Stimulated activated CD8-positive, alpha-beta memory T cell treated with anti-CD3 and anti-CD28 coated beads, Interleukin-7, amount 100 ng/mL, for 4 hours (primary cell): ENCODE measurements around the gene ISYNA1.

Experiments used
- DNase-seq, 2 donors: peaks; one replicate each; pipeline ENCODE4 v3.0.0-alpha.2; 2020; ENCODE audit warnings: low read depth in 2 of 2

The ISYNA1 gene

DNA sequence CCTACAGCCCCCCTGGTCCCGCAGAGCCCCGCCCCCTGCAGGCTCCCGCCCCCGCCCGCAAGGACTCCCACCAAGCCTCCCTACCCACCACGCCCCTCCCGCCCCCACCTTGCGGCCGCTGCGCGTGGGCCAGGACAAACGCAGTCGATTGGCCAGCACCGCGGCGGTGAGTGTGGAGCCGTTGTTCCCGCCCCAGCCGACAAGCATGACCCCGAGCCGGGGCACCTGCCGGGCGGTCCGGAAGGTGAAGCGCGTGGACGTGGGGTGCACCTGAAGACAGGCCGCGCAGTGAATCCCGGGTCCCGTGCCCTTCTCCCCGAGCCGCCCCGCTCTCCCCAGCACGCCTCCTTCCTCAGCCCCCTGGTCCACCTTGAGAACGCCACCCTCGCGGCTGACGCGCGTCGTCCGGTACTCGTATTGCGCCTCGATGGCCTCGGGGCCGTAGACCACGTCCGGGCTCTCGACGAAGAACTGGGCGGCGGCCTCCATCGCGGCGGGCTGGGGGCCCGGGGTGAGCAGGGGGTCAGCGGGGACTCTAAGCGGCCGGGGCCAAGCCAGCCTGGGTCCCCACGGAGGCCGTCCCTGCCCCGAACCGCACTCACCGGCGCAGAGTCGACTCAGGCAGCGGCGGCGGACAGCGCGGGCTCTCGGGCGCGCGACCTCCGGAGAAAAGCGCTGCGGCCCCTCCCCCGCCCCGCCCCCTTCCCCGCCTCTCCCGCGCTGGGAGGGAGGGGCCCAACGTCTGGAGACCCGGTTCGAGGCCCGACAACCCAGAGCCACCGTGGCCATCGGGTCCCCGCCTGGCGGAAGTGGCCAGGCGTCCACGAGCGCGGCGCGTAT lies at the start of gene ISYNA1:
Gene ISYNA1 (minus strand): TSS at position 643 of the 840 bp plus-strand sequence. CDS start 154 bp downstream, at position 489.
- DNase-seq: peak; percentile 53 to 74

DNA sequence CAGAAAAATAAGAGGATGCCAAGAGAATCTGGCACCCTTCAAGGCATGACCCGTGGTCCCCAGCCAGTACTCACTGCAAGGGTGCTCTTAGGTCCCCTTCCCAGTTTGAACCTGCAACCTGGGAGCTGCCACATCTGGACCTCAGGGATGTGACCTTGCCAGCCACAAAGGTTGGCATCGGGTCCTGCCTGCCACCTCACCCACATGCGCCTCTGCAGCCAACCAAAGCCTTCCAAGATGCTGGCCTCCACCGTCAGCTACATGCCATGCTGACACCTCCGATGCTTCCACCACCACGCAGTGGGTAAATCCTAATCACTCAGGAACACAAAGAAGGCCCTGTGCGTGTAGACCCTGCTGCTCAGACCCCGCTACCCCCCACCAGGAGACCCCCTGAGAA lies 48.8 kb upstream of the ISYNA1 start:
- DNase-seq: no peak

DNA sequence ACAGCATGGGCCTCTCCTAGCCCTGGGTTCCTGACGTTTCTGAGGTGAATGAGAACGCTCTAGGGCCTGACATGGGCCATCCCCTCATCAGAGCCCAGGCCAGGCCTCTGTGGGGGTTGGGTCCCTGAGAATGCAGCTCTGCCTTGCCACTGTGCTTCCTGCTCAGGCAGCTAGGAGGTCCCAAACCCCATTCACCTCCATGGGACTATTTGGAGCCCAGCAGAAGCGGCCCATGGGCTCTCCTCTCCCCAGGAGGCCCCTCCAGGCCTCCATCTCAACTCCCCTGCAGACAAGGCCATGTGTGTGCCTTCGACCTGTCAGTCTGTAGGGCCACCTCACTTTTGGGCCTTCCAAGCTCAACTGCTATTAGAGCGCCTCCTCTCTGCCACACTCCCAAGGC lies 47.1 kb upstream of the ISYNA1 start:
- no peak for DNase-seq

DNA sequence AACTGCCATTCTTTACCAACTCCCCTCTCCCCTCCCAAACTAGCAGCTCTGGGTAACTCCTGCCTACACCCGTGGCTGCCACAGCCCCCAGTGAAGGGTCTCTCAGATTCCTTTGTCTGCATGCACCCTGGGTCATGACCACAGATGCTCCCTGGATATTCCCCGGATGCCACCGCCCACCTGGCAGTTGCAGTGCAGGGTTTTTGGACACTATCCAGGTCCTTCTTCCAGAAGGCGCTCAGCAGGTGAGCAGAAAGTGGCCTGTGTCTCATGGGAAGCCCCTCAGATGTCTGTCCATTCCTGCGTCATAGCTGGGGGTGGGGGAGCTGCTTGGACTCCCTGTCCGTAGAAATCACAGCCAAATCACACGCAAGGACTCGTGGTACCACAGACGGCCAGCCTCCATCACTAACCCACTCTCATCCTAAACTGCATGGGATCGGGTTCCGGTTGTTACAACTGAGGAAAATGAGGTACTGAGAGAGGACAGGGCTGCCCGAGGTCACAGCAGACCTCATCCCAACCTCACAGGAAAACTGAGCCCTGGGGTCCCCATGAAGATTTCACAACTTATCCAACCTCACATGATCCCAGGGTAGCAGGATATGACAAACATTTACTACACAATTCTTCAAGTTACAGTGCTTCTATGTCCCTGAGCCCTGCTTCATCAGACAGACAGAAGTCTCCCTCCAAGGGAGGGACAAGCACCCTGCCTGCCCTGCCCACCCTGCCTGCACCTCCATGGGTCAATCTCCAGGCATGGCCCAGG lies 45.4 kb upstream of the ISYNA1 start:
- no peak for DNase-seq

DNA sequence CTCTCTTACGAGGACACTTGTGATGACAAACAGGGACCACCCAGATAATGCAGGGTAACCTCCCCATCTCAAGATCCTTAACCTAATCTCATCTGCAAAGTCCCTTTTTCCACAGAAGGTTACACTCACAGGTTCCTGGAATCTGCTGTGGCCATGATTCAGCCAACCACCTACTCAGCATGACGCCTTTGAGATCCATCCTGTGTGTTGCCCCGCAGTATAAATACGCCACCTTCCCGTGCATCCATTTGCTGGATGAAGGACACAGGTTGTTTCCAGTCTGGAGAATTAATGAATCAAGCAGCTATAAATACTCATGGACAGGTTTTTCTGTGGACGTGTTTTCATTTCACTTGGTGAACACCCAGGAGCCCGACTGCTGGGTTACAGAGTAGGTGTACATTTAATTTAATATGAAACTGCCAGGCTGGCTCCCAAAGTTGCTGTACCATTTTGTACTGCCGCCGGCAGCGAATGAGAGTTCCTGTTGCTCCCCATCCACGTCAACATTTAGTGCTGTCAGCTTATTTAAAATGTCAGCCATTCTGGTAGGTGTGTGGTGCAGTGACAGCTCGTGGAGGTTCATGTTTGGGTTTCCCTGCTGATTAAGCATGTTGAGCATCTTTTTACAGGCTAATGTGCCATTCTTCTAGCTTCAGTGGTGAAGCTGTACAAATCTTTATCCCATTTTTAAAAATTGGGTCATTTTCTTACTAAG lies 43.7 kb upstream of the ISYNA1 start:
- DNase-seq: no peak

DNA sequence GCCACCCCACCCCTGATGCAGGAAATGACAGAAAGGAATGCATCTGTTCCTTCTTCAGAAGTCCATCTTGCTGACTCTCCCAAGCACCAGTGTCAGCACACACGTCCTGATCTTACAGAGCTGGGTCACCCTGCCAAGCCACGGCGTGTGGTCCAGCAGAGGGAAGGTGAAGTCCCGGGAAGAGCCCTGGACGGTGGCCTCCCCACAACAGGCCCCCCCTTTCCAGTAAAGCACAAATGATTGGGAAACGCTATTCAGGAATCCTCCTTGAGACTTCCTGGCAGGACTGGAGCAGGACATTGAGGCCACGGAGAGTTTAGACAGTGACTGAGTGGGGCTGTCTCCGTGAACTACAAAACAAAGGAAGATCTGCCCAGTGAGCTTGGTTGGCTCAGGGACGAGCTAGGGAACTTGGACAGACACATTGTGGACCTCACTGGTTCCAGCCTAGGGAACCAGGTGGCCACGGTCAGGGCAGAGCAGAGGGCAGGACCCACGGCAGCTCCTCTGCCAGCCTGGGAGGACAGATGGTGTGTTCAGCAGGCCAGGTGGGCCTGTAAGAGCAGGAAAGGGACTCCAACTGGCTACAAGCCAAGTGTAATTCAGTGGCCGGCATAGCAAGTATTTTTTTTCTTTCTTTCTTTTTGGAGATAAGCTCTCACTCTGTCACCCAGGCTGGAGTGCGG lies 42.2 kb upstream of the ISYNA1 start:
- DNase-seq: no peak

DNA sequence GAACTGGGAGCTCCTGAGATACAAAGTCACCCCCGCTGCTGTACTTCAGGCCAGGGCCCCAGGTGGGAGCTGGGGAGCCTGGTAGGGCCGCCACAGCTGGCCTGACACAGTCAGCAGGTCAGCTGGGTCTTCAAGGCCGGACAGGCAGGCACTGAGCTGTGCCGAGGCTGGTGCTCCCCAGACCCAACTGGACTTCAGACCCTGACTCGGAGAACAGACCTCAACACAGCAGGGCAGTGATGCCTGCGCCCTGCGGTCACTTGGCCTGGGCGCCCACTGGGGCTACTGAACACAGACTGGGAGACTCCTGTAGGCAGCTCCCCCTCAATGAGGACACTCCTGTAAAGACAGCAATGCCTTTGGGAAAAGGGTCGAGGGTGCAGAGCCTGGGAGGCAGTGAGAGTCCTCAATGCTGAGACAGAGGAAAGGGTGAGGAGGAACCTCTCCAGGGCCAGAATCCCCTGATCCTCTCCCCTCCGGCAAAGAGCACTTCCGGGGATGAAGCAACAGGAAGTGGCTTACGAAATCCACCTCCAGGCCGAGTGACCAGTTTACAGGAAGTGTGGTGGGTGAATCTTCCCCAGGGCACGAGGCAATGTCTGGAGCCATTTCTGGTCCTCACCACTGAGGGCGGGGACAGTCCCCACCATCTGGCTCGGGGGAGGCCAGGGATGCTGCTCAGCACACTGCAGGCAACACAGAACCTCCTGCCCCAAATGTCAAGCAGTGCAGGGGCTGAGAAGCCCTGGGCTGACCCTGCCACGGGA lies 40.8 kb upstream of the ISYNA1 start:
- peak; percentile 38 to 63 for DNase-seq

DNA sequence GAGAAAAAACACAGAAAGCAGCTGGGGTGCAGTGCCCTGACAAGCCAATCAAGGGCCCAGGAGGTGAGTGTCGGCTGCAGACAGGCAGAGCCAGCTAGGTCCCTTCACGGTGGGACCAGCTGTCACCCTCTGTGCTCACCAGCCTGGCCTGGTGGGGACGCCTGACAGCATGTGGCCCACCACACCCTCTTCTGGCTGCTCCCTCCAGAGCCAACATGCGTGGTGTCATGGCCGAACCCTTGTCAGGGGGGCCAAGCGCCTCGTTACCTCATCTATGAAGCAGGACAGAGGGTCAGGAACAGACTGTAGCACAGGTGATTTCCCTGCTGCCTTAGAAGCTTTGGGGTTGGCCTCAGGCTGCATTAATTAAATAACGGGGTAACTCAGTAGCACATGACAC lies 40.0 kb upstream of the ISYNA1 start:
- DNase-seq: no peak

DNA sequence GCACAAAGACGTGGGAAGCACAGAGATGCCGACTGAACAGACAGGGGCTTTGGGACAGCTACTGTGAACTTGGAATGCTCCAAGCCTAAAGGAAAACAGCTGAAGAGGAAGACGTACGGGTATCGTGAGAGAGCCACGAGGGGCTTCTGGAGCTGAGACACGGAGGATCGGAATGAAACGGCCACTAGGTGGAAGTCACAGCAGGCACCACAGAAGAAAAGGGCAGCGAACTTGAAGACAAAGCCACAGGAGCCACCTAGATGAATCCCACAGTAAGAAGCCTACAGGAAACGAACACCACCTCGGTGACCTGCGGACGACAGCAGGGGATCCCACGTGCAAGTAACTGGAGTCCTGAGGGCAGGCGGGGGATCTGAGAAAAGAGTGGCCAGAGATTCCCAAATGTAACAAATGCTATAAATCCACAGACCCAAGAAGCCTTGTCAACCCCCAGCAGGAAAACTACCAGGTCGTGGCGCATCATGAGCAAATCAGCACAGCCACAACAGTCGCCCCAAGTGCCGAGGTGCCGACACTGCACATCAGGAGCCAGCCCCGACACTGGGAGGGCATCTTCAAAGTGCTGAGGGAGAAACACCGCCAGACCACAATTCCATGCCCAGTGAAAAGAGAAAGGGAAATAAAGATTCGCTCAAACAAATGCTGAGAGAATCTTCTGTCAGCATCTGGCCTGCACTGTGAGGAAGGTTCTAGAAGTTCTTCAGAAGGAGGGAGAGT lies 39.3 kb upstream of the ISYNA1 start:
- DNase-seq: no peak

DNA sequence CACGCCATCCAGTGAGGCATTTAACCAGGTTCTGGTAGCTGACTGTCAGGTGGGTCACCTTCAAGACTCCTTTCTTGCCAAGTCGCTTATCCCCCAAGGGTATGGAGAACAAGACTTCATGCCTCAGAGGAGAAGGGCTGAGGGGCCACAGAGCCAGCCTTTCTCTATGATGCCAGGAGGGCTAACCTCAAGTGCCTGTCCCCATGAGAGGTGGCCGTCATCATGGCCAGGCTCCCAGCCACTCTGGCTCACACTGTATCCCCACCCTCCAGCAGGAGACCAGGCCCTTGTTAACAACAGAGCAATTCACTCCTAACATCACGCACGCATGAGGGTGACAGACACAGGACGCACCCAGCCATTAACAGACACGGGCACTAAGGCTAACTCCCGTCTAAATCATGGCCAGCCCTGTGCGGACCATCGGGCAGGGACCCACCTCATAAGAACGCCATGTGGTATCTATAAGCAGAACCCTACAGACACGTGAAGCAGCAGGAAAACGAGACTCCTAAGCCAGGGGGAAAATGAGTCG lies 38.6 kb upstream of the ISYNA1 start:
- DNase-seq: no peak

DNA sequence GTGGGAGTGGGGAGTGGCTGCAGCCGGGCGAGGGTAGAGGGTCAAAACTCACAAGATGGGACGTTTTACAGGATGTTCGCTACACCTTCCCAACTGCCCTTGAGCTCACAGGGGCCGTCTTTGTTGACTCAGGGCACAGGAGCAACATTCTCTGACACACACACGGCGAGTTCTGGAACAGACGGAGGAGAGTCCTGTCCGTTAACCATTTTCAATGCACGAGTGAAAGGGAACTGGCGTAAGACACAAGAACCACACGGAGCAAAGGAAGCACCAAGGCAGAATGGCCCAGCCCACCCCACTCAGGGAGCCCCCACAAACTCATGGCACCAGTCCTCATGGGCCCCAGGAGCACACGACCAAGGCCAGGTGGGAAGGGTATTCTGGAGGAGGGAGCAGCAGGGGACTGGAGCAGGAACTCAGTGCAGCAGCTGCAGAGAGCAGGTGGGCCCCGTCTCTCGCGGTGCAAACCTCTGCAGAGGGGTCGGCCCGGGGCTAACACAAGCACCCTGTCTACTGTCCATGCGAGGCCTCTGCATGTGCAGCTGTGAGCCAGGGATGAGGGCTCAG lies 37.9 kb upstream of the ISYNA1 start:
- DNase-seq: no peak

DNA sequence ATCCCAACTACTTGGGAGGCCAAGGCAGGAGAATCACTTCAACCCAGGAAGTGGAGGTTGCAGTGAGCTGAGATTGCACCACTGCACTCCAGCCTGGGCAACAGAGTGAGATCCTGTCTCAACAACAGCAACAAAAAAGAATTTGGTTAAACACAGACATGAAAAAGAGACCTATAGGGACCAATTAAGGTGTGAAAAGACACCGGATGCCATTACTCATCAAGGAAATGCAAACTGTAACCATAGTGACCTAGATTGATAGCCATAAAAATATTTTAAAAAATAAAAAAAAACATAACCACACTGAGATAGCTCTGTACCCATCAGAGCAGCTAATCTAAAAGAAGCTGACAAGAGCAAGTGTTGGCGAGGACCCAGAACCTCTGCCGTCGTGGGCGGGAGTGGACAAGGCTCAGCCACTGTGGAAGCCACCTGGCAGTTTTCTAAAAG lies 37.1 kb upstream of the ISYNA1 start:
- no peak for DNase-seq

DNA sequence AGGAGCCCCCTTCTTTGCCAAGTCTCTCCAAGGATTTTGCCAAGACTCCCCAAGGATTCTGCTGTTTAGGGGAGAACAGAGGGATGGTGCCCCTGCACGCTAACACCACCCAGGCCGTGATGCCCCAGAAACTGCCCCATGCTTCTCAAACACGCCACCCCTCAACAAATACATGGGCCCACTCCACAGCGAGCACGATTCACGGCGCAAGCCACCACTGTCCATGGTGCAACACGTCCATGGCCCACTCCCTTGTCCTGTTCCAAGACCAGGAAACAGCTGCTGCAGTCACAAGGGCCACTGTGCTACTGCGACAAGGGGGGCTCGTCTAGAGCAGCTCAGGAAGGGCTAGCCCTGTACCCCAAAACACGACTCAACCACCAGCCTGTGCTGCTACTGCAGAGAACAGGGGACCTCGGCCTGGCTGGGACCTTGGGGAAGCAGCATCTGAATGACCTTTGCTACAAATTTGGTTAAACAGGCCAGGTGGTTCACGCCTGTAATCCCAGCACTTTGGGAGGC lies 36.5 kb upstream of the ISYNA1 start:
- DNase-seq: no peak

DNA sequence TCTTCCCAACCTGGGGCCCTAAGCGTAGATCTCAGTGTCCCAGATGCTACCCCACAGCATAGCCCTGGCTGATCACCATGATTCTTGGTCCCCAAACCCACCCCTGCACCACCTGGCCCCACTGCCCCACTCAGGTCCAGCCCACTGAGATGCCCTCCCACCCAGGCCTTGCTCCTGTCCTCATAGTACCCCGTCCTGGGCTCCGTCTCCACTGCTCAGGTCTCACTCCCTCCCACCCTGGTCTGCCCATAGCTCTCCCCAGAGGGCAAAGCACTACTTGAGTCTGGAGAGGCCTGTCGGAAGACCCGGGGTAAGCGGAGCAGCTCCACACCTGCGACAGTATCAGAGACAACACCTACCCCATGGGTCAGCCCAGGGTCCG lies 35.8 kb upstream of the ISYNA1 start:
- DNase-seq: no peak

DNA sequence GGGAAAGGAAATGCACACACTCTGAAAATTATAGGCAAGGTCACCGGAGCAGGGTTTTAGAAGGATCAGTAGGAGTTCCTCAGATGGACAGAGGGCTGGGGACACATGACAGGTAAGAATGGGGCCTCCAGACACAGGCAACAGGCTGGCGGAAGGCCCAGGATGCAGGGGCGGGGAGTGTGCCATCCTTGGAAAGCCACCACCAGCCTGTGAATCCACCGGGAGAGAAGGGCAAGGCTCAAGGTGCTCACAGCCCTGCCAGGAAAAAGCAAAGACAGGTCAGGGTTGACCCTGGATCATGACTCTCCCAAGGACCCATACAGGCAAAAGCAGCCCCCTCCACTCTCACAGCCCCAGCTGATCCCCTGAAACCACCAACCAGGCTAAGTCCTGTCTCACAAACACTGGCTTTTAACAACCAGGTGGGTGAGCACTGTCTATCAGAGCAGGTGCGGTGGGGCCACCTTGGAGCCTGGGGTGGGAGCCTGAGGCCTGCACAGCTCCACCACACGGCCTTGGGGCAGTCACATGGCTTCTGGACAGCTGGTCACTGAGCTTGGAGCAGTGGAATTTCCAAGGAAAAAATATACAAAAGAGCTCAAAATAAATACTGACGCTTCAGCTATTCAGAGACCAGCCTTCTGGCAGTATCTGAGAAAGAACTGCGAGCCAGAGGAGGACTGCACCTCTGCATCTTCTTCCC lies 35.2 kb upstream of the ISYNA1 start:
- DNase-seq: no peak

DNA sequence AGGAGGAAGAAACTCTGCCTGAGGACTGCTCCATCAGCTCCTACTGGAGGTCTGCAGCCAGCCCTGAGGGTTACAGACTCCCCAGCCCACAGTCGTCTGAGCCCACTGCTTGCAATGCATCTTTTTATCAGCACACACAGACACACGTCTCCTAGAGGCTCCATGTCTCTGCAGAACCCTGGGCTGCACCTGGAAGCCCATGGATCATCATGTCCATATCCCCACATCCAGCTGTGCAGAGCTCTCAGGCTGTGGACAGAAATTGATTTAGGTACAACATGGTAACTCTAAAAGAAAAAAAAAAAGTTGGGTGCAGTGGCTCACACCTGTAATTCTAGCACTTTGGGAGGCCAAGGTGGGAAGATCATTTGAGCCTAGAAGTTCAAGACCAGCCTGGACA lies 32.9 kb upstream of the ISYNA1 start:
- no peak for DNase-seq

DNA sequence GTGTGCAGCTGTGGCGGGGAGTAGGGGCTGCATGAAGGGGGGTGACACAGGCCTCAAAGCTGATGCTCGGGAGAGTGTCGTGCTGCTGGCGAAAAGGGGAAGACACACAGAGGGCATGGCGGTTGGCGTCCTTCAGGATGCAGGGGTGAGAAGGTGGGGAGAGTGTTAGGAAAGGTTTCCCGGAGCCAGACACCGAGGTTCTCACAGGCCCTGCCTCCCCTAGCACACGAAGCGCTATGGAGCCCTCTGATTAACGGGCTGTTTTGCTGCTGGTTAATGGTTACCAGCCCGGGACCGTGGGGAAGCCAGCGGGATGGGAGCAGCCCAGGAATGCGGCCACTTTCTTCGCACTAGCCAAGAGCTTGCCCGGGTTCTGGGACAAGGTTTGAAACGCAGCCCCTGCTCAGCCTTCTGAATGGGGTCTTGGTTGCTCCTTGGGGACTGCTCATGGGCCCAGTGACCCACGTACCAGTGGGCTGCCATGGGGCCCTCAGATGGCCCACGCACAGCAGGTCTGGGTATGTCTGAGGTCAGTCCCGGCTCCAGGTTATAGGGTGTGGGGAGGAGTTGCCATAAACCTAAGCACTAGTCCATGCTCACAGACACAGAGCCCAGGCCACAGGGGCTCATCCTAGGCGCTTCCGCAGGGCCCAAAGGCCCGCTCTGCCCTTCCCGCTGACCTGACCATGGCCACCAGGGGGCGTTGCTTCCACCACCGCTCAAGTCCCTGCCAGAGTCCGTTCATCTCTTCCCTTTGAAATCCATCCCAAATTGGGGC lies 31.3 kb upstream of the ISYNA1 start:
- peak in 1 of 2 donors; percentile 33 for DNase-seq

DNA sequence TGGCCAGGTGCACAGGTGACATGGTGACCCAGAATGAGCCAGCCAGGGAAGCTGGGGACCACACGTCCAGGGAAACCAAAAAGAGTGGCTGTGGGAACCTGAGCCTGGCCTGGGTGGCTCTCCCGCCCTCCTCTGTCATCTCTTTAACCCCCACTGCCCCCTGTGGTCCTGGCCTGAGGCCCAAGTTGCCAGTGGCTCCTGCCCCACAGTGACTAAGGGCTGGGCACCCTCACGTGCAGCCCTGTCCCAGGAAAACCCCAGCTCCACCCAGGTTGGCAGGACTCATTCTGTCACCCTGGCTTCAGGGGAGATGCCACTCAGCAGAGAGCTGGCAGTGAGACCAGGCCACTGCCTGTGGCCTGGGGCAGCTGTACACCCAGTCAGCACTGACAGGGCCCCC lies 30.6 kb upstream of the ISYNA1 start:
- no peak for DNase-seq
